ENCODE data around the gene APOL1. TPM values are rescaled to one million over a fixed set of nuclear protein-coding genes. Genes with fewer than 3 reads are reported as not detected.
A peak's percentile ranks its signal among the peaks of the same experiment; 100 is the strongest.

The APOL1 gene
- total and polyA plus RNA-seq, 2 of the 13 experiments (the other 11 are each of a cell fraction or from before 2014, with no cell fraction given), result 20.3 to 75.0 TPM

DNA sequence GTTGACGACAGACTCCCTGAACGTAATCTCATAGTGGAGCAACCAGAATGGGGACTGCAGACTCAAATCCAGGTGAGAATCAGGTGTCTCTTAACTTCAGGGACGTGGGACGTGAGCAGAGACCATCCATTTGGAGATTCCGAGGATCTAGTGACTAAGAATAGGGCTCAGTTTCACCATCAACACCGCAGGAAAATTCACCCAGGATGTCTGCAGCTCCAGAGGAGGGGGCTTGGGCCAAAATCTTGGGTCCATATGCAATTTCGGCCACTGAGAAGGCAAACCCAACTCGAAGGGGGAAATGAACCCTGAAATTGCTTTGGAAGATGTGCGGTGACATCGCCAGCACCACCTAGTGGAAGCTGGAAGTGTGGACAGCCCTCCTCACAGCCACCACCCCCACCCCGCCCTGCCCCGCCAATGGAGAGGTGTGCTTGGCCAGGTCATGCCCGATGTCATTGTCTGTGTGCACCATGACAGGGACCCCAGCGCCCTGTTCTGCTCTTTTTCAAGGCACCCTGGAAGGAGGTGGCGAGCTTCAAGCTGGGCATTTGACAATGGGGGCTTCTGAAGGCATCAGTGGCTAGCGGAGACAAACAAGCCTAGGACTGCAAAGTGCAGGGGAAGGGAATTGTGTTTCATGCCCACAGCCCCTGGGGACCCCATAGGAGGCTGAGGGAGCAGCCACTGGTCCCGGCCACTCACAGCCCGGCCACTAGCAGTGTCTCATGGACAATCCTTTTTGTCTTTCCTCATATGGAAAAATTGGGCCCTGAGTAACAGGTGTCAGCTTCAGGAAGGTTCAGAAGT is 24.8 kb downstream of the APOL1 start (continued):
- no peak for TF ChIP-seq ZBTB40 (IDR thresholded peaks at IDR 0.05)
- TF ChIP-seq ZBTB40 (CRISPR knock-in tag; IDR thresholded peaks at IDR 0.05), result no peak
- no peak for TF ChIP-seq ZKSCAN5 (CRISPR knock-in tag; IDR thresholded peaks at IDR 0.05)
- no peak for TF ChIP-seq ZNF674 (CRISPR knock-in tag; IDR thresholded peaks at IDR 0.05; ENCODE audit: low read depth)
- peak; percentile 34; the same call in 1 of the 2 replicates for TF ChIP-seq IRF2 (CRISPR knock-in tag; IDR thresholded peaks at IDR 0.05)
- no peak for TF ChIP-seq HMG20B (CRISPR knock-in tag; conservative IDR thresholded peaks at IDR 0.05)
- TF ChIP-seq HNF1B (CRISPR knock-in tag; IDR thresholded peaks at IDR 0.05), result 0 out of 2 replicates have a peak, but pooled peaks have one; percentile 28
- no peak for TF ChIP-seq RFX1 (IDR thresholded peaks at IDR 0.05)
- TF ChIP-seq, protein P1, sequence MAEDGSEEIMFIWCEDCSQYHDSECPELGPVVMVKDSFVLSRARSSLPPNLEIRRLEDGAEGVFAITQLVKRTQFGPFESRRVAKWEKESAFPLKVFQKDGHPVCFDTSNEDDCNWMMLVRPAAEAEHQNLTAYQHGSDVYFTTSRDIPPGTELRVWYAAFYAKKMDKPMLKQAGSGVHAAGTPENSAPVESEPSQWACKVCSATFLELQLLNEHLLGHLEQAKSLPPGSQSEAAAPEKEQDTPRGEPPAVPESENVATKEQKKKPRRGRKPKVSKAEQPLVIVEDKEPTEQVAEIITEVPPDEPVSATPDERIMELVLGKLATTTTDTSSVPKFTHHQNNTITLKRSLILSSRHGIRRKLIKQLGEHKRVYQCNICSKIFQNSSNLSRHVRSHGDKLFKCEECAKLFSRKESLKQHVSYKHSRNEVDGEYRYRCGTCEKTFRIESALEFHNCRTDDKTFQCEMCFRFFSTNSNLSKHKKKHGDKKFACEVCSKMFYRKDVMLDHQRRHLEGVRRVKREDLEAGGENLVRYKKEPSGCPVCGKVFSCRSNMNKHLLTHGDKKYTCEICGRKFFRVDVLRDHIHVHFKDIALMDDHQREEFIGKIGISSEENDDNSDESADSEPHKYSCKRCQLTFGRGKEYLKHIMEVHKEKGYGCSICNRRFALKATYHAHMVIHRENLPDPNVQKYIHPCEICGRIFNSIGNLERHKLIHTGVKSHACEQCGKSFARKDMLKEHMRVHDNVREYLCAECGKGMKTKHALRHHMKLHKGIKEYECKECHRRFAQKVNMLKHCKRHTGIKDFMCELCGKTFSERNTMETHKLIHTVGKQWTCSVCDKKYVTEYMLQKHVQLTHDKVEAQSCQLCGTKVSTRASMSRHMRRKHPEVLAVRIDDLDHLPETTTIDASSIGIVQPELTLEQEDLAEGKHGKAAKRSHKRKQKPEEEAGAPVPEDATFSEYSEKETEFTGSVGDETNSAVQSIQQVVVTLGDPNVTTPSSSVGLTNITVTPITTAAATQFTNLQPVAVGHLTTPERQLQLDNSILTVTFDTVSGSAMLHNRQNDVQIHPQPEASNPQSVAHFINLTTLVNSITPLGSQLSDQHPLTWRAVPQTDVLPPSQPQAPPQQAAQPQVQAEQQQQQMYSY (CRISPR knock-in tag; IDR thresholded peaks at IDR 0.05), result no peak
- no peak for TF ChIP-seq PTBP1 (IDR thresholded peaks at IDR 0.05; ENCODE audit: low read depth, low read length, poor library complexity, severe bottlenecking)
- TF ChIP-seq ZC3H4 (CRISPR knock-in tag; IDR thresholded peaks at IDR 0.05; ENCODE audit: borderline replicate concordance), result 0 out of 2 replicates have a peak, but pooled peaks have one; percentile 31
- TF ChIP-seq ZNF550 (CRISPR knock-in tag; IDR thresholded peaks at IDR 0.05; ENCODE audit: borderline replicate concordance), result no peak
- TF ChIP-seq TOPORS (CRISPR knock-in tag; IDR thresholded peaks at IDR 0.05), result 0 out of 2 replicates have a peak, but pooled peaks have one; percentile 43
- no peak for TF ChIP-seq ZNF589 (CRISPR knock-in tag; conservative IDR thresholded peaks at IDR 0.05)
- 0 out of 2 replicates have a peak, but pooled peaks have one; percentile 37 for TF ChIP-seq RFXAP (CRISPR knock-in tag; IDR thresholded peaks at IDR 0.05; ENCODE audit: borderline replicate concordance)
